NCI-H2081 (cell line): ENCODE results near the gene NEUROG2.
"Not testable (repeated sequence)": the region's sequence is repeated elsewhere in the genome, so short reads cannot be mapped to it uniquely, and the experiment has no call there.

Source experiments
- DNase-seq, 2 experiments: peaks; one replicate each; lab custom pipeline; 2025; lab: John Stamatoyannopoulos, UW

NEUROG2 gene

DNA sequence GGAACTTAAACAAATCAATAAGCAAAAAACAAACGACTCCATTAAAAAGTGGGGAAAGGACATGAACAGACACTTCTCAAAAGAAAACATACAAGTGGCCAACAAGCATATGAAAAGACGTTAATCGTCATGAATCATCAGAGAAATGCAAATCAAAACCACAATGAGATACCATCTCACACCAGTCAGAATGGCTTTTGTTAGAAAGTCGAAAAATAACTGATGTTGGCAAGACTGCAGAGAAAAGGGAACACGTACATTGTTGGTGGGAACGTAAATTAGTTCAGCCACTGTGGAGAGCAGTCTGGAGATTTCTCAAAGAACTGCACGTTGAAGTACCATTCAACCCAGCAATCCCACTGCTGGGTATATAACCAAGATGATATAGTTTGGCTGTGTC lies 23.7 kb downstream of the NEUROG2 start:
- DNase-seq, result no peak

DNA sequence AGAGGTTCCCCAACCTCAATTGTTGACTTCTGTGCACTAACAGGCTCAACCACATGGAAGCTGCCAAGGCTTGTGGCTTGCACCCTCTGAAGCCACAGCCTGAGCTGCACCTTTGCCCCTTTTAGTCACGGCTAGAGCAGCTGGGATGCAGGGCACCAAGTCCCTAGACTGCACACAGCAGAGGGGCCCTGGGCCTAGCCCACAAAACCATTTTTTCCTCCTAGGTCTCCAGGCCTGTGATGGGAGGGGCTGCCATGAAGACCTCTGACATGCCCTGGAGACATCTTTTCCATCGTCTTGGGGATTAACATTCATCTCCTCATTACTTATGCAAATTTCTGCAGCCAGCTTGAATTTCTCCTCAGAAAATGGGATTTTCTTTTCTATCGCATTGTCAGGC lies 25.2 kb downstream of the NEUROG2 start:
- not testable (repeated sequence) for DNase-seq

DNA sequence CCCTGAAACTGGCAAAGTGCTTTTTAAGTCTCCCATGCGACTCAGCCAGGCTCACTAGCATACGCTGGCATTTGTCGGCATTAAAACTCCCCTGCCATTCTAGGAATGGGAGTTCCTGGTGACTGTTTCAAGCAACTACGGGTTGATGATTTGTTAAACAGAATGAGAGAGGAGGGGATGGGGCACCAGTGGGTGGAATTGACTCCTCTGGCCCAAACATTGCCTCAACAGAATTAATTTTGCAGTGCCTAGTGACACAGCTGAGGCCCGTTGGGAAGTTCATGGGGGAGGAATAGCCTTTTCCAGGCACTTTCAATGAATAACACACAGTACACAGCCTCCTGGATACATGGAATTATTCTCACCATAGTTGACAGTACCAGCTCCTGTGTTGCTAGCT lies 30.1 kb downstream of the NEUROG2 start:
- DNase-seq, result no peak

DNA sequence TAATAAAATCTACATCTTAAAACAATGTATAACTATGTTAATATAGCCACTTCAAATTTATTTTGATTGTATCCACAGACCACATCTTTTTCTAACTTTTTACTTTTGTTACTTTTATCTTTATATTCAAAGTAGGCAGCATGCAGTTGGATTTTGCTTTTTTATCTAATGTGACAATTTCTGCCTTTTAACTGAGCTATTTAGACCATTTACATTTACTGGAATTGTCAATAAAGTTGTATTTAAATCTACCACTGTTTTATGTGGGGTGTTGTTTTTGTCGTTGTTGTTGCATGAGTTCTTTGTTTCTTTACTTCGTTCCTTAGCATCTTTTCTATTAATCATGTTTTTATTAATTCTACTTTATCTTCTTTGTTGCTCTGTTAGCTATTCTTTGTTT lies 42.0 kb downstream of the NEUROG2 start:
- no peak for DNase-seq

DNA sequence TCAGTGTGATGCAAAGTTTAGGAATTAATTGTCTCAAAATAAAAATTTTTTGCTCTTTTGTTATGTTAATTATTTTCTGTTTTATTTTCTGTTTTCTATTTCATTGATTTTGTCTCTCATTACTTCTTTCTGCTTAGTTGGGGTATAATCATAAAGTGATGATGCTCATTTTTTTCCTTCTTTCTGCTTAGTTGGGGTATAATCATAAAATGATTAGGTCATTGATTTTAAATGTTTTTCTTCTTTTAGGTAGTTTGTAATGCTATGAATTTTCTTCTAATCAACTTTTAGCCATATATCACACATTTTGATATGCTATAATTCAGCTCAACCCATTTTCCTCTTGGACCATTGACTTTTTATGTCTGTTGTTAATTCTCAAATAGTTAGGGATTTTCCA lies 43.7 kb downstream of the NEUROG2 start:
- no peak for DNase-seq
